Vagina (tissue), 2 donors: ENCODE measurements around the gene RPS27L. TPM values are rescaled to one million over a fixed set of nuclear protein-coding genes. Genes with fewer than 3 reads are reported as not detected.

Experiments
- DNase-seq, 2 donors: peaks; one replicate each; pipeline ENCODE4 v3.0.0-alpha.2; 2017; ENCODE audit errors: extremely low spot score in 2 of 2
- H3K27ac ChIP-seq: fragments of 200-600 bp; sonication (generic); one replicate; pipeline ENCODE4 v1.5.1; 2019
- H3K27me3 ChIP-seq: fragments of 200-600 bp; sonication (generic); one replicate; pipeline ENCODE4 v1.5.1; 2019
- H3K36me3 ChIP-seq, 2 donors: fragments of 200-600 bp; sonication (generic); one replicate each; pipeline ENCODE4 v1.5.1; 2017 to 2019
- H3K4me1 ChIP-seq: fragments of 200-600 bp; sonication (generic); one replicate; pipeline ENCODE4 v1.5.1; 2019
- H3K4me3 ChIP-seq, 2 donors: fragments of 200-600 bp; sonication (generic); 1 replicate in 1 of 2; 2 replicates in 1 of 2; pipeline ENCODE4 v1.5.1; 2016 to 2019
- H3K9me3 ChIP-seq: fragments of 200-600 bp; sonication (generic); one replicate; pipeline ENCODE4 v1.5.1; 2019
- CTCF ChIP-seq, 3 experiments: fragments of 450-650 bp in 2 of 3; fragments of 200-600 bp in 1 of 3; sonication (generic) in 1 of 3; IDR thresholded peaks; one replicate each; pipeline ENCODE4 v1.5.1; 2017 to 2019; ENCODE audit warnings: antibody characterized with exemption in 3 of 3, mild to moderate bottlenecking in 2 of 3, moderate library complexity in 2 of 3
- POLR2A ChIP-seq, 2 donors: fragments of 450-650 bp; IDR thresholded peaks; one replicate each; pipeline ENCODE4 v1.6.1; 2017; ENCODE audit warnings: antibody characterized with exemption in 2 of 2, mild to moderate bottlenecking in 2 of 2, moderate library complexity in 2 of 2
- POLR2AphosphoS5 ChIP-seq, 2 donors: sonication (generic); formaldehyde crosslinking; IDR thresholded peaks; one replicate each; pipeline ENCODE4 v1.9.0; 2017; ENCODE audit warnings: antibody characterized with exemption in 2 of 2, mild to moderate bottlenecking in 2 of 2, low read depth in 1 of 2; ENCODE audit not compliant: insufficient read depth in 1 of 2
- intact Hi-C: fragments of 100-400 bp; cut with DNase I; formaldehyde crosslinking; loops from one replicate; pipeline ENCODE4 v1.15.1; 2023
- total RNA-seq: library from RNA; depleted of rRNA; stranded (reverse); fragments of >200 nt; gene quantifications from one replicate; pipeline ENCODE4 v1.2.3, GENCODE V29; 2016

The RPS27L gene
- total RNA-seq, 1 donor from 2014 or later = 74.6 TPM

GRCh38 chr15:63157891-63158431, 684 bp upstream of the RPS27L start:
- H3K9me3 ChIP-seq = no peaks in the 10 kb centered on the region
- TF ChIP-seq CTCF (IDR thresholded peaks at IDR 0.05) (no peak), POLR2AphosphoS5 (IDR thresholded peaks at IDR 0.05; ENCODE audit: insufficient read depth in 1 of 2, low read depth in 1 of 2) (no peak), POLR2A (IDR thresholded peaks at IDR 0.05) (no peak)
- peak overlapping the region; percentile 97 for H3K27ac ChIP-seq
- peak overlapping the region; percentile 84 to 92 for H3K4me3 ChIP-seq
- intact Hi-C loops = no loop called here
- H3K4me1 ChIP-seq = peaks cover 30% of the 10 kb centered on the region
- no peaks in the 10 kb centered on the region for H3K36me3 ChIP-seq
- no peaks in the 10 kb centered on the region for H3K27me3 ChIP-seq
- no peak for DNase-seq

DNA sequence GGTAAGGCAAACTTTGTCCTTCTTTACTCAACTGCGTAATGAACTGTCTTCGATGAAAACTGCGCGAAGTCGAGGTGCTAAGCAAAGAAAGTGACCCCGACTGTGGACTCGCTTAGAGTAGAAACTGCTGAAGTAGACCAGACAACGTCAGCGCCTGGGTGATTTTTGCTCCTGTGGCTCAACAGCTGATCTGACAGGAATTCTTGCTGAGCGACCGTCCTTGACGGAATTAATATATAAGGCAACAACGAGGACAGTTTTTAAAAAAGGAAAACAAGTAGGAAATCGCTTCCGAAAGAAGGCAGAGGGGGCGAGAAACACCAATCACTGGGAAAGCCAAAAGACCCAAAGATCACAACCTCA, 541 bp downstream of the RPS27L start:
- Histone ChIP-seq H3K27ac (peak overlapping the region; percentile 97), H3K36me3 (peaks cover 0 to 3% of the 10 kb centered on the region in 2 donors), H3K4me1 (peaks cover 30% of the 10 kb centered on the region), H3K4me3 (peak overlapping the region; percentile 84 to 92), H3K9me3 (no peaks in the 10 kb centered on the region), H3K27me3 (no peaks in the 10 kb centered on the region)
- TF ChIP-seq POLR2AphosphoS5 (IDR thresholded peaks at IDR 0.05; ENCODE audit: insufficient read depth in 1 of 2, low read depth in 1 of 2) (no peak), CTCF (IDR thresholded peaks at IDR 0.05) (no peak), POLR2A (IDR thresholded peaks at IDR 0.05) (no peak)
- no peak for DNase-seq
- intact Hi-C loops = no loop called here

DNA sequence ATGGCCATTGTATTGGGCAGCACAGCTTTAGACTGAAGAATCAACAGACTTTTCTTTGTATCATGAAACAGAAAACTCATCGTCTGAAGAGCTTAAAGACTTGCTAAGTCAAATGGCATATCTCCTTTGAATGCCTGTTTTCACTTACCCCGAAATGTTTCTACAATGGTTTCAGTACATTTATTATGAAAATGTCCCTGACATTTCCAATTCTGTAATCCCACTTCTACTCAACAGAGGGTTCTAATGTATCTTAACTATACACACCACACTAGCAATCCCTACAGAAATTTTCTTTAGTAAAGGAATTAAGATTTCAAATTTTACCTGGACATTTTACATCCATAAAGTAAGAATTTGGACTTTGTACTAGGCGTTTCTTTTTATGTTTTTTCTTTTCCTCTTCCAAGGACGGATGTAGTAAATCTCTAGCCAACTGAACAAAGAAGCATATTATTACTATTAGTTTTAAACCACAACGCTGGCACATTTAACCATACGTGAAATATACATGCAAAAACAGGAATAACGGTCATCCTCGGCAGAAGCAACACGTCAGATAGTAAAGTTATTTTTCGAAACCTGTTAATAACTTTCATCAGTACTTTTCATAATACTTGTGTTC, 1.1 kb downstream of the RPS27L start:
- intact Hi-C loops = no loop called here
- Histone ChIP-seq H3K4me3 (peak overlapping the region; percentile 84 to 92), H3K36me3 (peaks cover 0 to 8% of the 10 kb centered on the region in 2 donors), H3K9me3 (no peaks in the 10 kb centered on the region), H3K27me3 (no peaks in the 10 kb centered on the region), H3K27ac (peak overlapping the region; percentile 97), H3K4me1 (peaks cover 30% of the 10 kb centered on the region)
- DNase-seq = no peak
- TF ChIP-seq POLR2A (IDR thresholded peaks at IDR 0.05) (no peak), CTCF (IDR thresholded peaks at IDR 0.05) (no peak), POLR2AphosphoS5 (IDR thresholded peaks at IDR 0.05; ENCODE audit: insufficient read depth in 1 of 2, low read depth in 1 of 2) (no peak)

DNA sequence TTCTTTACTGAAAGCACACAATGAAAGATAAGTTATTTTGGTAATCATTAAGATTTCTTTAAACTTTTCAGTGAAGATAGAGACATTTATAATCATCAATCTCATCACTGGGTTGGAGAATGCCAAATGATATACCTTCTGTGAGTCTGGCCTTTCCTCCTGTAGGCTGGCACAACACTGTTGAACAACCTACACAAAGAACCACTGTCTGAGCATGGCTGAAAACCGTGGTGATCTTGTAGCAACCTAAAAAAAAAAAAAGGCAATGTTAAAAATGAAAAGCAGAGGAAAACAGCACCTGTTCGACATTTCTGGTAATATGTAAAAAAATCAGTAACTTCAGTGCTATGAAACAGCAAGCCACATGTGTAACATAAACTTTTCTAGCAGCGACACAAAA, 1.8 kb downstream of the RPS27L start:
- no peak for TF ChIP-seq POLR2AphosphoS5 (IDR thresholded peaks at IDR 0.05; ENCODE audit: insufficient read depth in 1 of 2, low read depth in 1 of 2)
- TF ChIP-seq POLR2A (IDR thresholded peaks at IDR 0.05) = no peak
- no peak for TF ChIP-seq CTCF (IDR thresholded peaks at IDR 0.05)
- H3K4me1 ChIP-seq = peaks cover 30% of the 10 kb centered on the region
- DNase-seq = no peak
- no peaks in the 10 kb centered on the region for H3K9me3 ChIP-seq
- no peaks in the 10 kb centered on the region for H3K27me3 ChIP-seq
- H3K27ac ChIP-seq = no peak overlapping the region
- peak overlapping the region in 1 of 2 donors; percentile 84 for H3K4me3 ChIP-seq
- peaks cover 0 to 12% of the 10 kb centered on the region in 2 donors for H3K36me3 ChIP-seq
- intact Hi-C loops = no loop called here

DNA sequence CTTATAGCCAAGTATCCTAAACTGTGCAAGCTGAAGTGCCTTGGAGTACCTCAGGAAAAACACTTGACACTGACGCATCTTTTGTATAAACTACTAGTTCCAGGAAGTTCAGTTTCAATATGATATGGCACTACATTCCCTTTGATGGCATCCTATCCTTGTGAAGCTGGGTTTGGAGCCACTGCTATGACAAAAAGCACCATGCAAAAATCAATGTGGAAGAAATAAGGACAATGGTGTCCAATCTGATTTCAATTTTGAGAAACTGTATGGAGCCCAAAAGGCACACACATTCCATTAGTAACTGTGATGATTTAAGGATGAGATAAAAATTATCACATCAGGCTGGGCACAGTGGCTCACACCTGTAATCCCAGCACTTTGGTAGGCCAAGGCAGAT, 5.6 kb downstream of the RPS27L start:
- Histone ChIP-seq H3K27me3 (no peaks in the 10 kb centered on the region), H3K4me3 (no peak overlapping the region), H3K9me3 (no peaks in the 10 kb centered on the region), H3K27ac (no peak overlapping the region), H3K36me3 (peaks cover 0 to 21% of the 10 kb centered on the region in 2 donors), H3K4me1 (peaks cover 18% of the 10 kb centered on the region)
- TF ChIP-seq POLR2A (IDR thresholded peaks at IDR 0.05) (no peak), CTCF (IDR thresholded peaks at IDR 0.05) (no peak), POLR2AphosphoS5 (IDR thresholded peaks at IDR 0.05; ENCODE audit: insufficient read depth in 1 of 2, low read depth in 1 of 2) (no peak)
- intact Hi-C loops = no loop called here
- DNase-seq = no peak
